Measurements from ENCODE around the gene RALB. TPM values are rescaled to one million over a fixed set of nuclear protein-coding genes. Genes with fewer than 3 reads are reported as not detected.
"Not testable (repeated sequence)": the region's sequence is repeated elsewhere in the genome, so short reads cannot be mapped to it uniquely, and the experiment has no call there.

The RALB gene
- polyA plus RNA-seq, 2 of the 4 experiments (the other 2 are of a cell fraction), result 72.9 to 76.5 TPM

DNA sequence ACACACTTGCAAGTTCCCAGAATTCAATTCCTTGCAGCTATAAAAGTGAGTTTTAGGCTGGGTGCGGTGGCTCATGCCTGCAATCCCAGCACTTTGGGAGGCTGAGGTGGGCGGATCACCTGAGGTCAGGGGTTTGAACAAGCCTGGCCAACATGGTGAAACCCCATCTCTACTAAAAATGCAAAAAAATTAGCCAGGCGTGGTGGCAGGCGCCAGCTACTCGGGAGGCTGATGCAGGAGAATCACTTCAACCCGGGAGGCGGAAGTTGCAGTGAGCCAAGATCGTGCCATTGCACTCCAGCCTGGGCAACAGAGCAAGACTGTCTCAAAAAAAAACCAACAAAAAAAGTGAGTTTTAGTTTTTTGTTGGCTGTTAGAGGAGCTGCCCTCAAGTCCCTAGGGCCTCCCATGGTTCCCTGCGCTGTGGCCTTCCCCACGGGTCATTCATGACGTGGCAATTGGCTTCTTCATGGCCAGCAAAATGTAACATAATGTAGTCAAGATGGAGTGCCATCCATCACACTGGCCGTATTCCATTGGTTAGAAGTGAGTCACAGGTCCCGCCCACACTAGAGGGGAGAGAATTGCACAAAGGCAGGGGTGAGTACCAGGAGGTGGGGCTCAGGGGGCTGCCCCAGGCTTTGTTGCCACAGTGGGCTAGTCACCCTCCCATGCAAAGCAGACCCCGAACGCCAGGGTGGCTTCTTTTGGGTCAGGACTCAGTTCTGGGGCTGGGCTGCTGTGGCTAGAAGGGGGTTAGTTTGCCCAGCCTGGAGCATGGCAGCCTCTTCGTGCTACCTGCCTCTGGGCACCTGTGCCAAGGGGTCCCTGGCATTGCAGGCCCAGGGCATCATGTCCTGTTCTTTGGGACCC, 55.6 kb downstream of the RALB start:
- DNase-seq (ENCODE audit: low read depth in 1 of 2, low spot score in 1 of 2), result no peak
- no peak overlapping the region for H3K4me3 ChIP-seq
- H3K4me2 ChIP-seq, result no peak overlapping the region
- no peak overlapping the region for H3K27ac ChIP-seq
- H3K4me1 ChIP-seq, result no peaks in the 10 kb centered on the region
- H3K9me3 ChIP-seq, result no peaks in the 10 kb centered on the region
- CTCF ChIA-PET, result interaction anchor here (0.6 to 1.2 kb wide), 3 partner anchors 82 to 1160 kb away, joined by 3 to 4 read pairs (median 3); no protein-coding TSS in a partner anchor
- FAIRE-seq, result no peak
- POLR2A ChIA-PET, result no interaction called here
- ATAC-seq, result no peak
- TF ChIP-seq NPAS2 (CRISPR knock-in tag; IDR thresholded peaks at IDR 0.05; ENCODE audit: borderline replicate concordance) (no peak), RAD21 (conservative IDR thresholded peaks at IDR 0.05 in 1 of 2, IDR thresholded peaks at IDR 0.05 in 1 of 2) (no peak), CBX2 (IDR thresholded peaks at IDR 0.05; ENCODE audit: borderline replicate concordance, low read depth) (no peak), NFE2L2 (conservative IDR thresholded peaks at IDR 0.05; ENCODE audit: low read length) (no peak), ZFP36 (IDR thresholded peaks at IDR 0.05; ENCODE audit: borderline replicate concordance, partially characterized antibody) (no peak)
- WGBS (ENCODE audit: missing lambda C conversion rate), result 84% methylated on average over 15 of the region's 16 CpGs

DNA sequence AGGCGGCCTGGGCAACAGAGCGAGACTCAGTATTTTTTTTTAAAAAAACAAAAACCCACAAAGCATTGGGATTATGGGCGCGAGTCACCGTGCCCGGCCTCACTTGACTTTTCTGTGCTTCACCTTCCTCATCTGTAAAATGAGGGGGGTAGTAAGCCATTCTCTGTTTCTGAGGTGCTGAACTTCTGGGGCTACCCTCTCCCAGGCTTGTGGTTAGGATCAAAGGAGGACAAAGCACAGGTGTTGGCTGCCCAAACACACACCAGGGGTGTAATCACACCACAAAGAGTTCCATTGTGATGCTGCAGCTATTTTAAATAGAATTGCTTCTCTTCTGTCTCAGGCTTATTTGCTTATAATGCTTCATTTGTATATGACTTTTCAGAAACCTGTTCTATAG, 57.5 kb downstream of the RALB start:
- CTCF ChIA-PET, result interaction anchor here (1.1 kb wide), 2 partner anchors 33 to 200 kb away, joined by 3 read pairs; no protein-coding TSS in a partner anchor
- H3K4me2 ChIP-seq, result no peak overlapping the region
- 92% methylated on average over 6 of the region's 6 CpGs for WGBS (ENCODE audit: missing lambda C conversion rate)
- H3K4me1 ChIP-seq, result 0 out of 3 replicates have a peak, but pooled peaks cover 3% of the 10 kb centered on the region
- DNase-seq (ENCODE audit: low read depth in 1 of 2, low spot score in 1 of 2) (no peak), ATAC-seq (no peak), FAIRE-seq (no peak)
- no peaks in the 10 kb centered on the region for H3K9me3 ChIP-seq
- TF ChIP-seq KDM5A (IDR thresholded peaks at IDR 0.05) (no peak), NFE2L2 (conservative IDR thresholded peaks at IDR 0.05; ENCODE audit: low read length) (no peak), HOXB13 (CRISPR knock-in tag; IDR thresholded peaks at IDR 0.05; ENCODE audit: low read depth) (no peak), HDAC2 (IDR thresholded peaks at IDR 0.05) (no peak), MAFK (IDR thresholded peaks at IDR 0.05; ENCODE audit: partially characterized antibody) (no peak), RCOR1 (IDR thresholded peaks at IDR 0.05; ENCODE audit: low read depth, low read length) (no peak), TP53 (CRISPR knock-in tag; IDR thresholded peaks at IDR 0.05) (no peak), ZFP36 (IDR thresholded peaks at IDR 0.05; ENCODE audit: borderline replicate concordance, partially characterized antibody) (no peak)
- TF ChIP-seq, protein P1, sequence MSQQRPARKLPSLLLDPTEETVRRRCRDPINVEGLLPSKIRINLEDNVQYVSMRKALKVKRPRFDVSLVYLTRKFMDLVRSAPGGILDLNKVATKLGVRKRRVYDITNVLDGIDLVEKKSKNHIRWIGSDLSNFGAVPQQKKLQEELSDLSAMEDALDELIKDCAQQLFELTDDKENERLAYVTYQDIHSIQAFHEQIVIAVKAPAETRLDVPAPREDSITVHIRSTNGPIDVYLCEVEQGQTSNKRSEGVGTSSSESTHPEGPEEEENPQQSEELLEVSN (IDR thresholded peaks at IDR 0.05; ENCODE audit: borderline replicate concordance, low read depth), result no peak
- TF ChIP-seq, protein P2, sequence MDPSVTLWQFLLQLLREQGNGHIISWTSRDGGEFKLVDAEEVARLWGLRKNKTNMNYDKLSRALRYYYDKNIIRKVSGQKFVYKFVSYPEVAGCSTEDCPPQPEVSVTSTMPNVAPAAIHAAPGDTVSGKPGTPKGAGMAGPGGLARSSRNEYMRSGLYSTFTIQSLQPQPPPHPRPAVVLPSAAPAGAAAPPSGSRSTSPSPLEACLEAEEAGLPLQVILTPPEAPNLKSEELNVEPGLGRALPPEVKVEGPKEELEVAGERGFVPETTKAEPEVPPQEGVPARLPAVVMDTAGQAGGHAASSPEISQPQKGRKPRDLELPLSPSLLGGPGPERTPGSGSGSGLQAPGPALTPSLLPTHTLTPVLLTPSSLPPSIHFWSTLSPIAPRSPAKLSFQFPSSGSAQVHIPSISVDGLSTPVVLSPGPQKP (IDR thresholded peaks at IDR 0.05; ENCODE audit: low read depth, low read length), result no peak
- TF ChIP-seq, protein P3, sequence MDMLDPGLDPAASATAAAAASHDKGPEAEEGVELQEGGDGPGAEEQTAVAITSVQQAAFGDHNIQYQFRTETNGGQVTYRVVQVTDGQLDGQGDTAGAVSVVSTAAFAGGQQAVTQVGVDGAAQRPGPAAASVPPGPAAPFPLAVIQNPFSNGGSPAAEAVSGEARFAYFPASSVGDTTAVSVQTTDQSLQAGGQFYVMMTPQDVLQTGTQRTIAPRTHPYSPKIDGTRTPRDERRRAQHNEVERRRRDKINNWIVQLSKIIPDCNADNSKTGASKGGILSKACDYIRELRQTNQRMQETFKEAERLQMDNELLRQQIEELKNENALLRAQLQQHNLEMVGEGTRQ (IDR thresholded peaks at IDR 0.05), result no peak
- TF ChIP-seq, protein P4, sequence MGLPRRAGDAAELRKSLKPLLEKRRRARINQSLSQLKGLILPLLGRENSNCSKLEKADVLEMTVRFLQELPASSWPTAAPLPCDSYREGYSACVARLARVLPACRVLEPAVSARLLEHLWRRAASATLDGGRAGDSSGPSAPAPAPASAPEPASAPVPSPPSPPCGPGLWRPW (IDR thresholded peaks at IDR 0.05), result no peak
- no peak overlapping the region for H3K4me3 ChIP-seq
- POLR2A ChIA-PET, result no interaction called here
- H3K27ac ChIP-seq, result no peak overlapping the region

DNA sequence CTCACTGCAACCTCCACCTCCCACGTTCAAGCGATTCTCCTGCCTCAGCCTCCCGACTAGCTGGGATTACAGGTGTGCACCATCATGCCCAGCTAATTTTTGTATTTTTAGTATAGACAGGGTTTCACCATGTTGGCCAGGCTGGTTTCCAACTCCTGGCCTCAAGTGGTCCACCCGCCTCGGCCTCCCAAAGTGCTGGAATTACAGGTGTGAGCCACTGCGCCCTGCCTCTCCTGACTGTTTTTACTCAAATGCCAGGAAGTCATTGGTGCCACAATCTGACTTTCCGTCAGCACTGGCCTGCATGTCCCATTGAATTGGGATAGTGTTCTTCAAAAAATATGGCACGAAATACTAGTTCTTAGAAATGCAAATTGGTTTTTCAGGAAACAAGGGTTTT, 58.2 kb downstream of the RALB start:
- 96% methylated on average over 8 of the region's 8 CpGs for WGBS (ENCODE audit: missing lambda C conversion rate)

More for the DNA sequence above, 58.2 kb downstream of the RALB start:
- ATAC-seq; H3K4me3 ChIP-seq; H3K4me1 ChIP-seq; POLR2A ChIA-PET; H3K4me2 ChIP-seq; H3K9me3 ChIP-seq; FAIRE-seq; DNase-seq (ENCODE audit: low read depth in 1 of 2, low spot score in 1 of 2); H3K27ac ChIP-seq: not testable (repeated sequence)
- CTCF ChIA-PET, result interaction anchor here (0.6 to 4.9 kb wide), 6 partner anchors 9 to 813 kb away, joined by 3 to 51 read pairs (median 5); no protein-coding TSS in a partner anchor

All from A549 (cell line).